Activated CD8-positive, alpha-beta memory T cell treated with anti-CD3 and anti-CD28 coated beads, Interleukin-2, amount 50 U/mL, for 4 hours (primary cell): ENCODE results near the gene RDH16.
"Not testable (repeated sequence)": the region's sequence is repeated elsewhere in the genome, so short reads cannot be mapped to it uniquely, and the experiment has no call there.

Source experiments
- DNase-seq: peaks from one replicate; pipeline ENCODE4 v3.0.0-alpha.2; 2020

Gene RDH16

GRCh38 chr12:56951582-56952339 is 5.6 kb downstream of the RDH16 start:
- no peak for DNase-seq

GRCh38 chr12:56948881-56949280 is 8.5 kb downstream of the RDH16 start:
- no peak for DNase-seq

DNA sequence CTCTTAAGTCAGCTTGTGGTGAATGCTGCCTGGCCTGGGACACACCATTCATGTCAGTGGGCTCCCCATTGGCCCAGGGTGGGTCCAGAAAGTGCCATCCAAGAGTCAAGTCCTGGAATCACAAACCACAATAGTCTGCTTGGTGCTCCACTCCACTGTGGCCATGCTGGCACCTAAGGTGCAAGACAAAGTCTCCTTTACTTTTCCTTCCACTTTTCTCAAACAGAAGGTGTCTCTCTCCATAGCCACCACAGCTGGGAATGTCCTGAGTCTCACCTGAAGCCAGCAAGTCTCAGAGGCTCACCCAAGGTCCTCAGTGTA is 9.0 kb downstream of the RDH16 start:
- DNase-seq, result no peak

GRCh38 chr12:56947633-56948456 is 9.6 kb downstream of the RDH16 start:
- DNase-seq, result no peak

- no peak for DNase-seq
These were observed 13.5 kb downstream of the RDH16 start for GRCh38 chr12:56943878-56944277.

DNA sequence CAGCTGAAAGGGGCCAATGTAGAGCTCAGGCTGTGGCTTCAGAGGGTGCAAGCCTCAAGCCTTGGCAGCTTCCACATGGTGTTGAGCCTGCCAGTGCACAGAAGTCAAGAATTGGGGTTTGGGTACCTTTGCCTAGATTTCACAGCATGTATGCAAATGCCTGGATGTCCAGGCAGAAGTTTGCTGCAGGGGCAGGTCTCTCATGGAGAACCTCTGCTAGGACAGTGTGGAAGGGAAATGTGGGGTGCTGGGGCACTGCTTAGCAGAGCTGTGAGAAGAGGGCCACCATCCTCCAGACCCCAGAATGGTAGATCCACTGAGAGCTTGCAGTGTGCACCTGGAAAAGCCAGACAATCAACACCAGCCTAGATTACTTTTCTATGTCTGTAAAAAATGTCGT is 14.0 kb downstream of the RDH16 start:
- DNase-seq, result not testable (repeated sequence)

DNA sequence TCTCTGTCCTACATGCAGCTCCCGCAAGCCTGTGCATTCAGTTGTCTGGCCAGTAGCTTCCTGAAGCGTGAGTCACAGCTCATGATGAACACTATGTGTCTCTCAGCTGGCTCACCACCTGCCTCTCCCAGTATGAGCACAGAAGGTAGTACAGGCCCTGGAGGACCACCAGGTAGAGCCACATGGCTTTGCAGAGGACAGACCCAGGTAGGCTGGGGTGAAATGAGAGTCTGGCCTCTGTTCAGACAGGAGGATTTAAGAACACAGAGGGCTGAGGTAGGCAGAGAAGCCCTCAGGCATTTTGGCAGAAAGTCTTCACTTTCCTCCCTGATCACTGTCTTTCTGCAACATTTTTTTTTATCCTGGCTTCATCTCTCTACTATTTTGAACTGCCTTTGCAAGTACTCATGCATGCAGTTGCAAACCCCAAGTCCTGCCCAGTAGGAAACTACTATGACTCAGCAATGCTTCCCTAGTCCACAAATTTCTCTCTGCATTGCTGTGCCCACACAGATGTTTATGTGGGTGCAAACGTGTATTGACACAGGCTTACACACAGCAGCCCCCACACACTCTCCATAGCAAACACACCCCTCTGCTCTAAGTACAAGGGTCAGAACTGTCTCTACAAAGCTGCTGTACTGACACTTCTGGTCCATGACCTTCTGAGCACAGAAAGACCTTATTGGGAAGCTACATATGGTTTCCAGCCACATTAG is 15.9 kb downstream of the RDH16 start:
- no peak for DNase-seq

GRCh38 chr12:56940942-56941298 is 16.5 kb downstream of the RDH16 start:
- not testable (repeated sequence) for DNase-seq

GRCh38 chr12:56935752-56936151 is 21.7 kb downstream of the RDH16 start:
- no peak for DNase-seq

DNA sequence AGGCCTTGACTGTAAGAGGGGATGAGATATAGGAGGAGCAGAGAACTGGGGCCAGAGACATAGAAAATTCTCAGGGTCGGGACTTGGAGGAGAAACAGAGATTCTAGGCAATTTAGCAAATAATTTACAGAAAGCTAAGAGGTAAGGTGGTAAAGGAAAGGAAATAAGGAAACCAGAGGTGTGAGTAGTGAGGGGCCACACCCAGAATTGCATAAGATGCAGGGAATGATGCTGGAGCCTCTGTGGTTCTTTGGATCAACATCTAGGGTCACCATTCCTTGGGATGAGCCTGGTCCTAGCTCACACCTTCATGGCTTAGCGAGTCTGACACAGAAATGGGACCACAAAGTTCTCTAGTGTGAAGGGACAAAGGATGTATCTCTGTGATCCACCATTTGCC is 22.3 kb downstream of the RDH16 start:
- no peak for DNase-seq

GRCh38 chr12:56933826-56934625 is 23.4 kb downstream of the RDH16 start, which contains the start of gene SDR9C7:
TSS of gene SDR9C7 (minus strand) at chr12:56934408. CDS start at chr12:56934261, 147 bp downstream.
- no peak for DNase-seq

GRCh38 chr12:56932867-56933266 is 24.5 kb downstream of the RDH16 start:
- no peak for DNase-seq

DNA sequence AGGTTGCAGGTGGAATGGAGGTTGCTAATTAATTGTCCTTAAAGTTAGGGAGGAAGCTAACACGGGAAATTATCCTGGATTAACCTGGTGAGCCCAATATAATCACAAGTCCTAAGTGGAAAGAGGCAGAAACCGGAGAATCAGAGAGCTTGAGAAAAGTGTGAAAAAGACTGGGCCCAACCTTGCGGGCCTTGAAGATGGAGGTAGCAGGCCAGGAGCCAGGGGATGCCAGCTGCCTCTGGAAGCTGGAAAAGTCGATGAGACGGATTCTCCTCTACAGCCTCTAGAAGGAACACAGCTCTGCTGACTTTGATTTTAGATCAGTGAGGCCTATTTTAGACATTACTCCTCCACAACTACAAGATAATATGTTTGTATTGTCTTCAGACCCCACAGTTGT is 25.3 kb downstream of the RDH16 start:
- no peak for DNase-seq

- no peak for DNase-seq
These were observed 25.9 kb downstream of the RDH16 start for GRCh38 chr12:56931474-56931978.

- DNase-seq, result no peak
These were observed 27.2 kb downstream of the RDH16 start for GRCh38 chr12:56930241-56930640.

DNA sequence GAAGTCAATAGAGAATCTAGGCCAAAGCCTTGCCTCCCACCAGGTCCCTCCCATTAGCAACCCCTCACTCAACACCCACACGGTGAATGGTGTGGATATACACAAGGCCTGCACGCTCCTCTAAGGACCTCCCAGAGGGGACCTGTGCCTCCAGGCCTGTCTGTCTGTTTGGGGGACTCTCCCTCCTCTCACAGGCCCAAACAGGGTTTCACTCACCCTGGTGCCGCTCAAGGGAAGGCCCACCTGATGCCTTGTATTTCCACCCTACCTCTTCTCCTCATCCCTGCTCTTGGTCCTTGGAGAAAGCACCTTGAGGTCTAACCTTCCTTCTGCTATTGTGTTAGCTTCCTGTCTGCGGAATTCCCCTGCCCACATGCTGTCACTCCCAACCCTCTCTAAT is 27.6 kb downstream of the RDH16 start:
- no peak for DNase-seq

DNA sequence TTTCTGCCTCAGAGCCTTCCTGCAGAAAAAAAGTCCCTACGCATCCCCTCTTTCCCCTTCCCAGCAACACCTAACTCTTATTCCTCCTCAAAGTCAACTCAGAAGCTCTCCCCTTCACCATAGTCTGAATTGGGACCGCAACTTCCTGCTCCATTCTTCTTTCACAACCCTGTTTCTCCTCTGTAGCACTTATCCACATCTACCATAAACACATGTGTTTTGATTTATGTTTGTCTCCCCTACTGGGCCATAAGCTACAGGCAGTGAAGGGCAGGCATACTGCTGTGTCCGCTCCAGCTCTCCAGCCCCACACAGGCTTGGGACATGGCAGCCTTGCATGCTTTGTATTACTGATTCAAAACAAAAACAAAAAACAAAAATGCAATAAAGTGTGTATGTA is 29.1 kb downstream of the RDH16 start:
- no peak for DNase-seq

GRCh38 chr12:56927281-56927680 is 30.1 kb downstream of the RDH16 start:
- DNase-seq, result no peak

DNA sequence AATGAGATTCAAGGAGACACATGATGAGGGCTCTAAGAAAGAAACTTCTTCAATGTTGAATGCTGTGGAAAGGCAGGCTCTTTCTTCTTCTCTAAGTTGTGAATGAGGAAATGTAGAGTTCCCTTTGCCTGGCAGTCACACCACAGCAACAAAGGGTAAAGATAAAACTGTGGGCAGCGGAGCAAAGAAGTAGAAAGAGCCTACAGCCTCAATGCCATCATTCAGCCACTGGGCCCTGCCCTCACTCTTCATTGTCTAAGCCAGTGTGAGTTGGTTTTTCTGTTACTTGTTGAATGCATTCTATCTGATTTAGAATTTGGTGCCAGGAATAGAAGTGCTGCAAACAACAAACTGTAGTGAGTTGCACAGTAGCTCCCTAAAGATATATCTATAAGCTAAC is 35.4 kb downstream of the RDH16 start:
- DNase-seq, result no peak

DNA sequence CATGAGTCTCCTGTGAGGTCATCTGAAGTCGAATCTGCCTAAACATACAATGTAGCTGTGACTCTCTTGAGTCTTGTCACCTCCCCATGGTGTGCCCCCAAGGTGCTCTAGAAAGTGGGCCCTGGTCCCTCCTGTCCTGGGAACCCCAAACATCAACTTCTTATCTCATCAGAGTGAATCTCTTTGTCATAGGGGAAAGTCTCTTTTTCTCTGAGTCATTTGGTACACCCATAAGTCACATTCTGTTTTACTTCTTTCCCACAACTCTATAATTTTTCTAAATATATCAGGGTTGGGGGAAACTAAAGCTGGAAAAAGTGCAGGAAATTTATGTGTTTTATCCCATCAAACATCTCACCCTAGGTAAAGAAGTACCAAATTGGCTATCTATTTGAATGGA is 36.1 kb downstream of the RDH16 start:
- DNase-seq, result no peak

DNA sequence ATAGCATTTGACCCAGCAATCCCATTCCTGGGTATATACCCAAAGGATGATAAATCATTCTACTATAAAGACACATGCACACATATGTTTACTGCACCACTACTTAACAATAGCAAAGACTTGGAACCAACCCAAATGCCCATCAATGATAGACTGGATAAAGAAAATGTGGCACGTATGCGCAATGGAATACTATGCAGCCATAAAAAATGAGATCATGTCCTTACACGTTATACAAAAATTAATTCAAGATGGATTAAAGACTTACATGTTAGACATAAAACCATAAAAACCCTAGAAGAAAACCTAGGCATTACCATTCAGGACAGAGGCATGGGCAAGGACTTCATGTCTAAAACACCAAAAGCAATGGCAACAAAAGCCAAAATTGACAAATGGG is 39.3 kb downstream of the RDH16 start:
- DNase-seq, result not testable (repeated sequence)

DNA sequence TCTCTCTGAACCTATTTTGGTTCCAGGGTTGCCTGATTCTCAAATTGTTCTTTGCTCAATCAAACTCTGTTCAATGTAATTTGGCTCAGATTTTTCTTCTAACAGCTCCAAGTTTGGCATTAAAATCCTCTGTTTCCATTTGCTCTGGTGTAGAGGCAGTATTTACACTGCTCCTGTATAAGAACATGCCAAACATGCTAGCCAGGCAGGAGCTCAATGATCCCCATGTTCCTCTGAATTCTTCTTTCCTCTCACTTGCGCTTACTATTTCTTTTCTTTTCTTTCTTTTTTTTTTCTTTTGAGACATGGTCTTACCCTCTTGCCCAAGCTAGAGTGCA is 40.4 kb downstream of the RDH16 start:
- DNase-seq, result no peak
